ENCODE data around the gene CREB3L2.
"Not testable (repeated sequence)": the region's sequence is repeated elsewhere in the genome, so short reads cannot be mapped to it uniquely, and the experiment has no call there.

CREB3L2 gene

DNA sequence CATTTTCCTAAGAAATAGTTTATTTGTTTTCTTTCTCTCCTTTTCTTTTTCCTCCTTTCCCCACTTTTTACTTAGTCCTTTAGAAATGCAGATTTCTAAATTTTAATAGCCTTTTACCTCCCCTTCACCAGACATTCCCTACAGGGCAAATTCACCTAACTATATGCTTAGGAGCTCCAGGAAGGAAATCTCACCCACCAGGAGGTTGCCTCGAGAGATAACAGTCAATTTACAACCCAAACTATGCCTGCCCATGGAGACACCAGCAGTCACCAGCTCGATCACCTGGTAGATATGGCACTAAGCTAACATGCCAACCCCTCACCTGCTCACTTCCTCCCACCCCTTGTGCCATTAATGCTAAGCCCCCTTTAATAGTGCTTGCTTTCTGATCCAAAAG, 25.2 kb upstream of the CREB3L2 start:
- Histone ChIP-seq H3K9ac (ENCODE audit: low read length) (no peak overlapping the region), H3K9me3 (ENCODE audit: low read length) (no peaks in the 10 kb centered on the region), H3K4me3 (ENCODE audit: low read depth in 1 of 2, low read length in 2 of 2) (no peak overlapping the region), H3K4me1 (ENCODE audit: insufficient read depth, low read length) (no peaks in the 10 kb centered on the region), H3K27me3 (ENCODE audit: control insufficient read depth in 1 of 2, insufficient read depth in 2 of 2, low read length in 2 of 2) (no peaks in the 10 kb centered on the region), H3K36me3 (ENCODE audit: insufficient read depth, low read length) (no peaks in the 10 kb centered on the region), H3K27ac (ENCODE audit: low read depth, low read length) (no peak overlapping the region)

DNA sequence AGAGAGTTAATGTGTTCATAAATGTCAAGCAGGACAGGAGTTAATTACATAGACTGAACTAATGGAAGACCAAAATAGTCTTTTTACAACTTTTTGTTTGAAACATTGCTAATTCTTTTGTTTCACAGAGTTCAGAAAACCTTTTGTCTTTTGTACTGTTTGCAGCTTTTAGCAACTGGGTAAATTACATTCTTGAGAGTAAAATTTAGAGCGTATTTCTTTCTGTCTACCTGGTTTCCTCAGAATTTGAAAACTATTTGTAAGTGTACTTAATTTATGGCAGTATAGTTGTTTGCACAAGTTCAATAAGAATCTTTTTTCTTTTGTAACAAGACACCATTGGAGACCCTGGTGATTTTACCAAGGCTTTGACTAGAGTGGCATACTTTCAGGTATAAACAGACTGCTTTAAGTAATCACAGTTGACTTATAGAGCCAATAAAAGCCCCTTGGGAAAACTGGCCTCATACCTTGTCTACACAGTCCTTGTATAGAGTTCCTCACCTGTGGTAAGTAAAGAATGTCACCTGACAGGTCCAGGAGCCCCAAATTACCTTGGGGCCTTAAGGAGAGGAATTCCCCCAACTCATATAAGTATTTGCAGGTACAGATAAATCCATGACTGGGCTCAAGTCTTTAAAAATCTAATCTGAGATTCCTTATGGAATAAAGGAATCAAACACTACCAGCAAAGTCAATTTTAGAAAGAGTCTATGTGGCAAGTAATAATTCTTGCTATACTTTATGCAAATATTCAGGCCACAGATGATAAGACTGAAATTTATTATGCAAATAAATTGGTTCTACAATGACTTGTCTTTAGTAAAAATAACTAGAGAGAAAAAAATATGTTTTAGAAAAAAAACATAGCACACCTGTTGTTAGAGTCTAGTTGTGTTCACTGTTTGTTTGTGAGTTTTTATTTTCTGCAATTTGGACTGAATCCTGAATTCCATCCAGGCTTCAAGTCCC, 23.6 kb upstream of the CREB3L2 start:
- Histone ChIP-seq H3K27ac (ENCODE audit: low read depth, low read length) (no peak overlapping the region), H3K9me3 (ENCODE audit: low read length) (no peaks in the 10 kb centered on the region), H3K36me3 (ENCODE audit: insufficient read depth, low read length) (no peaks in the 10 kb centered on the region), H3K4me3 (ENCODE audit: low read depth in 1 of 2, low read length in 2 of 2) (no peak overlapping the region), H3K9ac (ENCODE audit: low read length) (no peak overlapping the region), H3K27me3 (ENCODE audit: control insufficient read depth in 1 of 2, insufficient read depth in 2 of 2, low read length in 2 of 2) (no peaks in the 10 kb centered on the region), H3K4me1 (ENCODE audit: insufficient read depth, low read length) (no peaks in the 10 kb centered on the region)

- no peak overlapping the region for H3K9ac ChIP-seq (ENCODE audit: low read length)
- H3K4me3 ChIP-seq (ENCODE audit: low read depth in 1 of 2, low read length in 2 of 2): no peak overlapping the region
- no peak overlapping the region for H3K27ac ChIP-seq (ENCODE audit: low read depth, low read length)
- H3K36me3 ChIP-seq (ENCODE audit: insufficient read depth, low read length): no peaks in the 10 kb centered on the region
- H3K4me1 ChIP-seq (ENCODE audit: insufficient read depth, low read length): no peaks in the 10 kb centered on the region
- no peaks in the 10 kb centered on the region for H3K27me3 ChIP-seq (ENCODE audit: control insufficient read depth in 1 of 2, insufficient read depth in 2 of 2, low read length in 2 of 2)
- H3K9me3 ChIP-seq (ENCODE audit: low read length): no peaks in the 10 kb centered on the region
Measured at GRCh38 chr7:138024765-138025164, 22.9 kb upstream of the CREB3L2 start.

- no peaks in the 10 kb centered on the region for H3K36me3 ChIP-seq (ENCODE audit: insufficient read depth, low read length)
- no peaks in the 10 kb centered on the region for H3K9me3 ChIP-seq (ENCODE audit: low read length)
- H3K4me3 ChIP-seq (ENCODE audit: low read depth in 1 of 2, low read length in 2 of 2): no peak overlapping the region
- no peak overlapping the region for H3K9ac ChIP-seq (ENCODE audit: low read length)
- H3K4me1 ChIP-seq (ENCODE audit: insufficient read depth, low read length): no peaks in the 10 kb centered on the region
- no peak overlapping the region for H3K27ac ChIP-seq (ENCODE audit: low read depth, low read length)
- no peaks in the 10 kb centered on the region for H3K27me3 ChIP-seq (ENCODE audit: control insufficient read depth in 1 of 2, insufficient read depth in 2 of 2, low read length in 2 of 2)
Measured at GRCh38 chr7:138024343-138024691, 22.4 kb upstream of the CREB3L2 start.

GRCh38 chr7:138023618-138024342, 21.9 kb upstream of the CREB3L2 start:
- H3K9me3 ChIP-seq (ENCODE audit: low read length): no peaks in the 10 kb centered on the region
- no peak overlapping the region for H3K9ac ChIP-seq (ENCODE audit: low read length)
- no peaks in the 10 kb centered on the region for H3K36me3 ChIP-seq (ENCODE audit: insufficient read depth, low read length)
- no peaks in the 10 kb centered on the region for H3K4me1 ChIP-seq (ENCODE audit: insufficient read depth, low read length)
- H3K27me3 ChIP-seq (ENCODE audit: control insufficient read depth in 1 of 2, insufficient read depth in 2 of 2, low read length in 2 of 2): no peaks in the 10 kb centered on the region
- no peak overlapping the region for H3K4me3 ChIP-seq (ENCODE audit: low read depth in 1 of 2, low read length in 2 of 2)
- no peak overlapping the region for H3K27ac ChIP-seq (ENCODE audit: low read depth, low read length)

GRCh38 chr7:138021889-138022288, 20.0 kb upstream of the CREB3L2 start:
- Histone ChIP-seq H3K27ac (ENCODE audit: low read depth, low read length) (no peak overlapping the region), H3K36me3 (ENCODE audit: insufficient read depth, low read length) (no peaks in the 10 kb centered on the region), H3K9me3 (ENCODE audit: low read length) (no peaks in the 10 kb centered on the region), H3K4me1 (ENCODE audit: insufficient read depth, low read length) (no peaks in the 10 kb centered on the region), H3K9ac (ENCODE audit: low read length) (no peak overlapping the region), H3K4me3 (ENCODE audit: low read depth in 1 of 2, low read length in 2 of 2) (no peak overlapping the region), H3K27me3 (ENCODE audit: control insufficient read depth in 1 of 2, insufficient read depth in 2 of 2, low read length in 2 of 2) (no peaks in the 10 kb centered on the region)

GRCh38 chr7:138017992-138018391, 16.1 kb upstream of the CREB3L2 start:
- Histone ChIP-seq H3K4me3 (ENCODE audit: low read depth in 1 of 2, low read length in 2 of 2) (no peak overlapping the region), H3K9ac (ENCODE audit: low read length) (no peak overlapping the region), H3K36me3 (ENCODE audit: insufficient read depth, low read length) (no peaks in the 10 kb centered on the region), H3K9me3 (ENCODE audit: low read length) (no peaks in the 10 kb centered on the region), H3K4me1 (ENCODE audit: insufficient read depth, low read length) (no peaks in the 10 kb centered on the region), H3K27ac (ENCODE audit: low read depth, low read length) (no peak overlapping the region), H3K27me3 (ENCODE audit: control insufficient read depth in 1 of 2, insufficient read depth in 2 of 2, low read length in 2 of 2) (no peaks in the 10 kb centered on the region)

- no peaks in the 10 kb centered on the region for H3K27me3 ChIP-seq (ENCODE audit: control insufficient read depth in 1 of 2, insufficient read depth in 2 of 2, low read length in 2 of 2)
- no peaks in the 10 kb centered on the region for H3K36me3 ChIP-seq (ENCODE audit: insufficient read depth, low read length)
- no peak overlapping the region for H3K4me3 ChIP-seq (ENCODE audit: low read depth in 1 of 2, low read length in 2 of 2)
- H3K9ac ChIP-seq (ENCODE audit: low read length): no peak overlapping the region
- no peak overlapping the region for H3K27ac ChIP-seq (ENCODE audit: low read depth, low read length)
- no peaks in the 10 kb centered on the region for H3K9me3 ChIP-seq (ENCODE audit: low read length)
- H3K4me1 ChIP-seq (ENCODE audit: insufficient read depth, low read length): no peaks in the 10 kb centered on the region
Measured at GRCh38 chr7:138015096-138015495, 13.2 kb upstream of the CREB3L2 start.

DNA sequence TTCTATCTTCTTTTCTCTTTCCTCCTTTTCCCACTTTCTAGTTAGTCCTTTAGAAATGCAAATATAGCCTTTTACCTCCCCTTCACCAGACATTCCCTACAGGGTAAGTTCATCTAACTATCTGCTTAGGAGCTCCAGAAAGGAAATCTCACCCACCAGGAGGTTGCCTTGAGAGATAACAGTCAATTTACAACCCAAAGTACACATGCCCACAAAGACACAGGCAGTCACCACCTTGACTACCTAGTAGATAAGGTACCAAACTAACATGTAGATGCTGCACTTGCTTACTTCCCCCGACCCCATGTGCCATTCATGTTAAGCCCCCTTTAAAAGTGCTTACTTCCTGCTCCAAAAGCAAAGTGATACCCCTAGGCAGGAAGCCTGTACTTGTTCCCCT, 12.8 kb upstream of the CREB3L2 start:
- Histone ChIP-seq H3K27me3 (ENCODE audit: control insufficient read depth in 1 of 2, insufficient read depth in 2 of 2, low read length in 2 of 2) (no peaks in the 10 kb centered on the region), H3K27ac (ENCODE audit: low read depth, low read length) (no peak overlapping the region), H3K4me1 (ENCODE audit: insufficient read depth, low read length) (no peaks in the 10 kb centered on the region), H3K9me3 (ENCODE audit: low read length) (no peaks in the 10 kb centered on the region), H3K4me3 (ENCODE audit: low read depth in 1 of 2, low read length in 2 of 2) (no peak overlapping the region), H3K9ac (ENCODE audit: low read length) (no peak overlapping the region), H3K36me3 (ENCODE audit: insufficient read depth, low read length) (no peaks in the 10 kb centered on the region)

GRCh38 chr7:138014201-138014600, 12.3 kb upstream of the CREB3L2 start:
- H3K4me1 ChIP-seq (ENCODE audit: insufficient read depth, low read length); H3K9ac ChIP-seq (ENCODE audit: low read length); H3K27ac ChIP-seq (ENCODE audit: low read depth, low read length); H3K27me3 ChIP-seq (ENCODE audit: control insufficient read depth in 1 of 2, insufficient read depth in 2 of 2, low read length in 2 of 2); H3K9me3 ChIP-seq (ENCODE audit: low read length); H3K36me3 ChIP-seq (ENCODE audit: insufficient read depth, low read length); H3K4me3 ChIP-seq (ENCODE audit: low read depth in 1 of 2, low read length in 2 of 2): not testable (repeated sequence)

DNA sequence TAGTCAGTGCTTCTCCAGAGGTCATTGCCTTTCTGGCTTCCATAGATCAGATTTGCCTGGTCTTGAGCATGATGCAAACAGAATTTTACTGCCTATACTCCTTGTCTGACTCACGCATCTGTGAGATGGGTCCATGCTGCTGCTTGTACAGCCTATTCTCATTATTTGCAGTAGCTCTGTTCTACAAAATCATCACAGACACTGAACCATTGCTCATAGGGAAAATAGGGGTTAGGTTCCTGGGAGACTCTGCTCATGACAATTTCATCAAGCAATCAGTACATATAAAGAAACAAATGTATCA, 7.4 kb upstream of the CREB3L2 start:
- Histone ChIP-seq H3K9ac (ENCODE audit: low read length) (no peak overlapping the region), H3K4me1 (ENCODE audit: insufficient read depth, low read length) (peaks cover 3% of the 10 kb centered on the region), H3K27me3 (ENCODE audit: control insufficient read depth in 1 of 2, insufficient read depth in 2 of 2, low read length in 2 of 2) (no peaks in the 10 kb centered on the region), H3K9me3 (ENCODE audit: low read length) (no peaks in the 10 kb centered on the region), H3K4me3 (ENCODE audit: low read depth in 1 of 2, low read length in 2 of 2) (no peak overlapping the region), H3K36me3 (ENCODE audit: insufficient read depth, low read length) (no peaks in the 10 kb centered on the region), H3K27ac (ENCODE audit: low read depth, low read length) (no peak overlapping the region)

All from muscle layer of colon (tissue), 2 donors.